Calu3 (cell line): ENCODE measurements around the gene NMNAT3. TPM values are rescaled to one million over a fixed set of nuclear protein-coding genes. Genes with fewer than 3 reads are reported as not detected.

ENCODE experiments used
- BruUV-seq: library from RNA; stranded (reverse); fragments of 400-500 nt; replicated peaks from 2 replicates; lab custom pipeline; 2021; lab: Mats Ljungman, UMichigan
- CTCF ChIA-PET: fragments of 300-600 bp; sonication (Branson Sonifier 250); formaldehyde crosslinking; loops from one replicate; lab custom pipeline; 2022; ENCODE audit warnings: antibody characterized with exemption; lab: Charles Lee
- DNase-seq: peaks from one replicate; pipeline ENCODE4 v3.0.0; 2022
- H3K27ac Mint-ChIP-seq: one replicate; pipeline ENCODE4 v1.8.0; 2022; ENCODE audit warnings: mixed read lengths; ENCODE audit not compliant: unreplicated experiment
- H3K27me3 Mint-ChIP-seq: one replicate; pipeline ENCODE4 v1.8.0; 2022; ENCODE audit warnings: mixed read lengths; ENCODE audit not compliant: unreplicated experiment
- H3K36me3 Mint-ChIP-seq: one replicate; pipeline ENCODE4 v1.8.0; 2022; ENCODE audit warnings: mild to moderate bottlenecking, moderate library complexity, mixed read lengths; ENCODE audit not compliant: insufficient read depth, unreplicated experiment
- H3K4me1 Mint-ChIP-seq: one replicate; pipeline ENCODE4 v1.8.0; 2022; ENCODE audit warnings: mild to moderate bottlenecking, low read depth, mixed read lengths; ENCODE audit not compliant: unreplicated experiment
- H3K4me3 Mint-ChIP-seq: one replicate; pipeline ENCODE4 v1.8.0; 2022; ENCODE audit warnings: mild to moderate bottlenecking, low read depth, moderate library complexity, mixed read lengths; ENCODE audit not compliant: unreplicated experiment
- H3K9me3 Mint-ChIP-seq: one replicate; pipeline ENCODE4 v1.8.0; 2022; ENCODE audit warnings: low read depth, mixed read lengths; ENCODE audit not compliant: unreplicated experiment
- intact Hi-C: fragments of 100-400 bp; cut with micrococcal nuclease; formaldehyde crosslinking; loops from one replicate; pipeline ENCODE4 v1.10.0; 2022; ENCODE audit not compliant: unreplicated experiment
- total RNA-seq: library from RNA; stranded (reverse); gene quantifications from 2 replicates; pipeline ENCODE4 v1.2.3, GENCODE V29; 2022
- TF ChIP-seq, protein P1 (sequence below): fragments of 200-600 bp; IDR thresholded peaks from one replicate; pipeline ENCODE4 v1.8.0; 2022; ENCODE audit warnings: antibody characterized with exemption; ENCODE audit not compliant: unreplicated experiment

NMNAT3 gene
- total RNA-seq, 1 experiment from 2014 or later: 7.2 TPM

DNA sequence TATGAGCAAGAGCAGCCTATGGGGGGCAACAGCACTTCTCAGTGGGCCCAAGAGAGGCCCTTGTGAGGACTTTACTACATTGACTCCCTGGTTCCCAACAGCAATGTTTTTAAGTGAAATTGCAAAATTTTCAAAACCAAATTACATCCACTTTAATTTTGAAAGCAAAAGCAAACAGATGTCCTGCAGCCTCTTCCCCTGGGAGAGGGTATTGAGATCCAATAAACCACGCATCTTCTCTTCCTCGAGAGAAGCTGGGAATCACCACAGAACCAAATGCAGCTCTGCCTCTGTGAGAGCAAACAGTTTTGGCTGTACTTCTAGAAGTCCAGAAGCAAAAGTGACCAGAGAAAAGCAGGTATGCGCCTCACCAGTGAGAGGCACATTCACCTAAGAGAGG lies 25.2 kb downstream of the NMNAT3 start:
- Mint-ChIP-seq H3K4me3 (no peak overlapping the region), H3K4me1 (peaks cover 20% of the 10 kb centered on the region), H3K27me3 (no peaks in the 10 kb centered on the region), H3K36me3 (no peaks in the 10 kb centered on the region), H3K9me3 (no peaks in the 10 kb centered on the region), H3K27ac (no peak overlapping the region)
- no peak for DNase-seq
- CTCF ChIA-PET: no interaction called here
- BruUV-seq: no TSS peak
- TF ChIP-seq, protein P1, sequence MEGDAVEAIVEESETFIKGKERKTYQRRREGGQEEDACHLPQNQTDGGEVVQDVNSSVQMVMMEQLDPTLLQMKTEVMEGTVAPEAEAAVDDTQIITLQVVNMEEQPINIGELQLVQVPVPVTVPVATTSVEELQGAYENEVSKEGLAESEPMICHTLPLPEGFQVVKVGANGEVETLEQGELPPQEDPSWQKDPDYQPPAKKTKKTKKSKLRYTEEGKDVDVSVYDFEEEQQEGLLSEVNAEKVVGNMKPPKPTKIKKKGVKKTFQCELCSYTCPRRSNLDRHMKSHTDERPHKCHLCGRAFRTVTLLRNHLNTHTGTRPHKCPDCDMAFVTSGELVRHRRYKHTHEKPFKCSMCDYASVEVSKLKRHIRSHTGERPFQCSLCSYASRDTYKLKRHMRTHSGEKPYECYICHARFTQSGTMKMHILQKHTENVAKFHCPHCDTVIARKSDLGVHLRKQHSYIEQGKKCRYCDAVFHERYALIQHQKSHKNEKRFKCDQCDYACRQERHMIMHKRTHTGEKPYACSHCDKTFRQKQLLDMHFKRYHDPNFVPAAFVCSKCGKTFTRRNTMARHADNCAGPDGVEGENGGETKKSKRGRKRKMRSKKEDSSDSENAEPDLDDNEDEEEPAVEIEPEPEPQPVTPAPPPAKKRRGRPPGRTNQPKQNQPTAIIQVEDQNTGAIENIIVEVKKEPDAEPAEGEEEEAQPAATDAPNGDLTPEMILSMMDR: no peak
- intact Hi-C loops: no loop called here

DNA sequence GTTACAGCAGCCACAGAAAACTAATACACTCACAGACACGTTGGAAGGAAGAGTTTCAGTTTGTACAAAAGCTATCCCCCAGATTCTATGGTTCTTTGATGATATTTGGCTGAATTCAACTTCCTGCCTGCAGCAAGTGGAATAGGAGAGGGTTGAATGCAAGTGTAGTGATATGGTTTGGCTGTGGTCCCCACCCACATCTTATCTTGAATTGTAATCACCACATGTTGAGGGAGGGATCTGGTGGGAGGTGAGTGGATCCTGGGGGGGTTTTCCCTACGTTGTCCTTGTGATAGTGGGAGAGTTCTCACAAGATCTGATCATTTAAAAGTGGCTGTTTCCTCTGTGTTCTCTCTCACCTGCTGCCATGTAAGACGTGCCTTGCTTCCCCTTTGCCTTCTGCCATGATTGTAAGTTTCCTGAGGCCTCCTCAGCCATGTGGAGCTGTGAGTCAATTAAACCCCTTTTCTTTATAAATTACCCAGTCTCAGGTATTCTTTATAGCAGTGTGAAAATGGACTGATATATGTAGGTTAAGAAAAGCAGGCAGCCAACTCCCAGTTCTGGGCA lies 29.8 kb downstream of the NMNAT3 start:
- H3K27ac Mint-ChIP-seq: no peak overlapping the region
- DNase-seq: no peak
- H3K9me3 Mint-ChIP-seq: no peaks in the 10 kb centered on the region
- no peaks in the 10 kb centered on the region for H3K36me3 Mint-ChIP-seq
- intact Hi-C loops: no loop called here
- no peaks in the 10 kb centered on the region for H3K4me1 Mint-ChIP-seq
- H3K27me3 Mint-ChIP-seq: no peaks in the 10 kb centered on the region
- BruUV-seq: no TSS peak
- no peak overlapping the region for H3K4me3 Mint-ChIP-seq
- CTCF ChIA-PET: no interaction called here
- TF ChIP-seq, protein P1: no peak

DNA sequence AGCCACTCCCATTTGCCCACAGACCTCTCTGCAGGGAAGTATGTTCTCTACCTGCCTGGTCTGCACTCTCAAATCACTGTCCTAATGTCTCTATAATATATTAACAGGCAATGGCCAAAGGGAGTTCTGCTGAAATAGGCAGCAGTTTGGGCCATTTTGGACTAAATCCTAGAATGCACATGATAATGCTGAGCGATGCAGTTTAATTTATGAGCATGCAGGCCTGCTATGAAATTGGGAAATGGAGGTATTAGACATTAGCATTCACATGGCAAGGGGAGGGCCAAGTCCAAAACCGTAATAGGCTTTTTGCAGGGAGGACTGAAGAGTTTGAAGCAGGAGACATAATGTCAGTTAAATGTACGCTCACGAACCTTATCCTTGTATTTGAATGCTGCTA lies 31.3 kb downstream of the NMNAT3 start:
- H3K27ac Mint-ChIP-seq: no peak overlapping the region

DNA sequence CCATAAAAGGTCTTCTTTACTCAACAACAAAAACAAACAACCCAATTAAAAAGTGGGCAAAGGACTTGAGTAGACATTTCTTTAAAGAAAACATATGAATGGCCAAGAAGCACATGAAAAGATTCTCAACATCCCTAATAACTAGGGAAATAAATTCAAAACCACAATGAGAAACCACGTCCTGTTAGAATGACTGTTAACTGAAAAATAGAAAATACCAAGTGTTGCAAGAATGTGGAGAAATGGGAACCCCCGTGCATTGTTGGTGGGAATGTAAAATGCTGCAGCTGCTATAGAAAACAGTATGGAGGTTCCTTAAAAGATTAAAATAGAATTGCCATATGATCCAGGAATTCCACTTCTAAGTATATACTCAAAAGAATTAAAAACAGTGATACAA lies 34.8 kb downstream of the NMNAT3 start:
- no peaks in the 10 kb centered on the region for H3K36me3 Mint-ChIP-seq
- no peaks in the 10 kb centered on the region for H3K4me1 Mint-ChIP-seq
- H3K27me3 Mint-ChIP-seq: no peaks in the 10 kb centered on the region
- DNase-seq: no peak
- H3K27ac Mint-ChIP-seq: no peak overlapping the region
- CTCF ChIA-PET: no interaction called here
- no peaks in the 10 kb centered on the region for H3K9me3 Mint-ChIP-seq
- intact Hi-C loops: no loop called here
- BruUV-seq: no TSS peak
- TF ChIP-seq, protein P1: no peak
- H3K4me3 Mint-ChIP-seq: no peak overlapping the region

More for the DNA sequence above, 31.3 kb downstream of the NMNAT3 start:
- TF ChIP-seq, protein P1: no peak
- H3K27me3 Mint-ChIP-seq: no peaks in the 10 kb centered on the region
- H3K4me1 Mint-ChIP-seq: no peaks in the 10 kb centered on the region
- intact Hi-C loops: no loop called here
- no peak for DNase-seq
- no peak overlapping the region for H3K4me3 Mint-ChIP-seq
- no peaks in the 10 kb centered on the region for H3K36me3 Mint-ChIP-seq
- CTCF ChIA-PET: no interaction called here
- no peaks in the 10 kb centered on the region for H3K9me3 Mint-ChIP-seq
- BruUV-seq: no TSS peak
